IPS-18a (cell line): Measurements from ENCODE around the gene PLGLB1.
"Not testable (repeated sequence)": the region's sequence is repeated elsewhere in the genome, so short reads cannot be mapped to it uniquely, and the experiment has no call there.

Experiments
- H3K27ac ChIP-seq: one replicate; pipeline ENCODE4 v1.5.1; 2013; ENCODE audit warnings: low read length
- H3K27me3 ChIP-seq: one replicate; pipeline ENCODE4 v1.6.1; 2013; ENCODE audit warnings: mild to moderate bottlenecking, low read length; ENCODE audit not compliant: control insufficient read depth, insufficient read depth
- H3K36me3 ChIP-seq: one replicate; pipeline ENCODE4 v1.6.1; 2013; ENCODE audit warnings: low read depth, low read length; ENCODE audit not compliant: control insufficient read depth
- H3K4me1 ChIP-seq: one replicate; pipeline ENCODE4 v1.6.1; 2013; ENCODE audit warnings: low read depth, low read length; ENCODE audit not compliant: control insufficient read depth
- H3K4me3 ChIP-seq: one replicate; pipeline ENCODE4 v1.5.1; 2013; ENCODE audit warnings: low read length
- H3K9ac ChIP-seq: one replicate; pipeline ENCODE4 v1.6.1; 2013; ENCODE audit warnings: mild to moderate bottlenecking, low read length, moderate library complexity
- H3K9me3 ChIP-seq: one replicate; pipeline ENCODE4 v1.6.1; 2013; ENCODE audit warnings: low read depth, low read length; ENCODE audit not compliant: control insufficient read depth

The PLGLB1 gene

DNA sequence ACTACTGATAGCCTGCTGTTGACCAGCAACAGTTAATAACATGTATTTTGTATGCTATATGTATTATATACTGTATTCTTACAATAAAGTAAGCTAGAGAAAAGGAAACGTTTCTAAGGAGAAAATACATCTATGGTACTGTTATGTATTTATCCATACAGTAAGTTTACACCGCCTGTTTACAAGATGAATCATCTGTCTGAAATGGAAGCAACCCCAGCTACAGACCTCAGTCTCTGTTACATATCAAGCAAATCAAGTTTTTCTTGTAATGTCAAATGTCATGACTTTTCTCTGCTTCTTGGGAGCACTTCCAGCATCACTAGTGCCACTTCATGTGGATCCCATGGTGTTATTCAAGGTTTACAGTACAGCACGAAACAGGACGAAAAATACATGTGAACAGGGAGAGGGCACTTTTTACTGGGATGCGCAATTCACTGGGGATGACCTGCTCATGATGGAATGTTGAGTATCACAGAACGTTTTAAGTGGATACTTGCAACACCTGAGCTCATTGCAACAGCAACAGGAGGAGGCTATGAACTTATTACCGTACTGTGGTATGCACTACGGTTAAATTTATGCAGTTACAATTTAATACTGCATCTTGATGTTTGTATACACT lies 2.5 kb upstream of the PLGLB1 start:
- not testable (repeated sequence) for H3K27me3 ChIP-seq, H3K27ac ChIP-seq, H3K9ac ChIP-seq, H3K4me1 ChIP-seq, H3K4me3 ChIP-seq, H3K9me3 ChIP-seq, H3K36me3 ChIP-seq

GRCh38 chr2:87021043-87021442 lies 601 bp downstream of the PLGLB1 start:
- H3K4me3 ChIP-seq, H3K9ac ChIP-seq, H3K4me1 ChIP-seq, H3K27ac ChIP-seq, H3K9me3 ChIP-seq, H3K36me3 ChIP-seq, H3K27me3 ChIP-seq: not testable (repeated sequence)

DNA sequence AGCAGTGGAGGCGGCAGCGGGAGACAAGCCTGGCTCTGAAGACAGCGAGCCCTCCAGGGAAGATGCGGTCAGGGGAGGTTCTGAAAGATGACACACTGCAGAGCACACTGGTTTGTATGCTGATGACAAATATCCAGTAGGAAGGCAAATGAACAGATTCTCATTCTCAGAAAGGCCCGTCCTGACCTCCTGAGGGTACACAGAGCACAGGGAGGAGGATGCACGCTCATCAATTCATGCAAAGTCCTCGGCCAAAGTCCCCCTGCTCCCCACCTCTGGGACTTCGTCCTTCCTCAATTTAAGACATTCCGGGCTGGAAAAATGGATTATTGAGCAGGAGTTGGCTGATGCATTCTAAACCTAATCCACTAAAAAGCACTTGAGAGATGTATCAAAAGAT lies 2.6 kb downstream of the PLGLB1 start:
- not testable (repeated sequence) for H3K27me3 ChIP-seq, H3K9me3 ChIP-seq, H3K9ac ChIP-seq, H3K4me1 ChIP-seq, H3K27ac ChIP-seq, H3K36me3 ChIP-seq, H3K4me3 ChIP-seq

- H3K27me3 ChIP-seq, H3K9ac ChIP-seq, H3K9me3 ChIP-seq, H3K4me1 ChIP-seq, H3K36me3 ChIP-seq, H3K4me3 ChIP-seq, H3K27ac ChIP-seq: not testable (repeated sequence)
Measured at GRCh38 chr2:87014489-87015169, 7.0 kb downstream of the PLGLB1 start.

- H3K27ac ChIP-seq, H3K9ac ChIP-seq, H3K9me3 ChIP-seq: not testable (repeated sequence)
Measured at GRCh38 chr2:87004398-87004797, 17.2 kb downstream of the PLGLB1 start.

More at GRCh38 chr2:87004398-87004797, 17.2 kb downstream of the PLGLB1 start:
- H3K4me1 ChIP-seq, H3K36me3 ChIP-seq, H3K27me3 ChIP-seq, H3K4me3 ChIP-seq: not testable (repeated sequence)
